ENCODE measurements around the gene SLC22A17. TPM values are rescaled to one million over a fixed set of nuclear protein-coding genes. Genes with fewer than 3 reads are reported as not detected.

The SLC22A17 gene
- polyA plus RNA-seq, 1 donor (not counting 4 experiments of a cell fraction or from before 2014, with no cell fraction given): 0.76 TPM

GRCh38 chr14:23398348-23398747, 45.7 kb upstream of the SLC22A17 start:
- Histone ChIP-seq H3K9ac (ENCODE audit: control insufficient read depth, extremely low read depth, insufficient read depth, low read length) (no peak overlapping the region), H3K9me3 (ENCODE audit: control insufficient read depth, low read depth, low read length) (no peaks in the 10 kb centered on the region), H3K9me1 (ENCODE audit: control insufficient read depth, extremely low read depth, insufficient read depth, low read length) (no peaks in the 10 kb centered on the region), H2AFZ (ENCODE audit: control insufficient read depth, low read length) (no peak overlapping the region), H3K4me2 (ENCODE audit: control insufficient read depth, extremely low read depth, insufficient read depth, low read depth, low read length) (no peak overlapping the region), H3K27ac (ENCODE audit: control insufficient read depth, insufficient read depth, low read length) (no peak overlapping the region), H3K79me2 (ENCODE audit: control insufficient read depth, insufficient read depth, low read length) (no peaks in the 10 kb centered on the region), H3K4me3 (ENCODE audit: control insufficient read depth in 2 of 3, extremely low read depth in 1 of 3, insufficient read depth in 2 of 3, low read depth in 1 of 3, low read length in 3 of 3) (no peak overlapping the region), H3K4me1 (ENCODE audit: control insufficient read depth, extremely low read depth, insufficient read depth, low read length) (no peaks in the 10 kb centered on the region), H4K20me1 (ENCODE audit: control insufficient read depth, extremely low read depth, insufficient read depth, low read length) (no peaks in the 10 kb centered on the region), H3K36me3 (ENCODE audit: control insufficient read depth in 2 of 2, extremely low read depth in 1 of 2, insufficient read depth in 2 of 2, low read length in 2 of 2) (no peaks in the 10 kb centered on the region), H3K27me3 (ENCODE audit: control insufficient read depth, extremely low read depth, insufficient read depth, low read length) (no peaks in the 10 kb centered on the region)
- dilution Hi-C loops (cut with MboI; ENCODE audit: extremely low pct_ligation_motif_present, low sequenced_read_pairs): no loop called here
- TF ChIP-seq CTCF (optimal IDR thresholded peaks at IDR 0.05 in 1 of 3, IDR thresholded peaks at IDR 0.05 in 1 of 3, conservative IDR thresholded peaks at IDR 0.05 in 1 of 3; ENCODE audit: extremely low read depth in 1 of 3, insufficient read depth in 2 of 3, low read length in 3 of 3) (no peak), EZH2 (IDR thresholded peaks at IDR 0.05; ENCODE audit: low read length) (no peak)
- FAIRE-seq (no peak), DNase-seq (ENCODE audit: low read depth, low spot score) (no peak)

DNA sequence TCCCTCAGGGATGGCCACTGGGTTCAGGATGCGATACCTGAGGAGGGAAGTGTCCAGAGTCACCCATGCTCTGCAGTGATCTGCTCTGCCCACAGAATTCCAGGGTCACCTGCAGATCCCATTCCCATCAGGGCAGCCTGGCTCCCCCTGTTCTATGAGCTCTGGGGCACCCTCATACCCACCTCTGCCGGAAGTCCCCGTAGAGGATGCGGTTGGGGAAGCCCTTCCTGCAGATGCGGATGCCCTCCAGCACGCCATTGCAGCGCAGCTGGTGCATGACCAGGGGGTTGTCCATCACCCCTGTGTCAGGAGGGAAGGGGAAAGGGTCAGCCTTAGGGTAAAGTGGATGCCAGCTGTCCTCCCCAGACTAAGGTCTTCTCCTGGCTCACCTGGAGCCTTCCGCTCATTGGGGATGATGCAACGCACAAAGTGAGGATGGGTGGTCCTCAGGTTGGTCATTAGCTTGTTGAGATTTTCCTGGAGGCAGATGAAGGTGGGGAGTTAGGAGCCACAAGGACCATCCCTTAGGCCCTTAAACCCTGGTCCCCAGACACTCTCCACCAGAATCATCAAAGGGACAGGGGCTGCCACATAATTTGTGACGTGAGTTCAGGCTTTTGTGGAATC, 44.2 kb upstream of the SLC22A17 start:
- Histone ChIP-seq H3K9me1 (ENCODE audit: control insufficient read depth, extremely low read depth, insufficient read depth, low read length) (no peaks in the 10 kb centered on the region), H3K4me3 (ENCODE audit: control insufficient read depth in 2 of 3, extremely low read depth in 1 of 3, insufficient read depth in 2 of 3, low read depth in 1 of 3, low read length in 3 of 3) (no peak overlapping the region), H3K4me1 (ENCODE audit: control insufficient read depth, extremely low read depth, insufficient read depth, low read length) (no peaks in the 10 kb centered on the region), H3K27me3 (ENCODE audit: control insufficient read depth, extremely low read depth, insufficient read depth, low read length) (peaks cover 6% of the 10 kb centered on the region), H2AFZ (ENCODE audit: control insufficient read depth, low read length) (no peak overlapping the region), H3K27ac (ENCODE audit: control insufficient read depth, insufficient read depth, low read length) (no peak overlapping the region), H3K79me2 (ENCODE audit: control insufficient read depth, insufficient read depth, low read length) (no peaks in the 10 kb centered on the region), H3K4me2 (ENCODE audit: control insufficient read depth, extremely low read depth, insufficient read depth, low read depth, low read length) (no peak overlapping the region), H3K9me3 (ENCODE audit: control insufficient read depth, low read depth, low read length) (no peaks in the 10 kb centered on the region), H3K9ac (ENCODE audit: control insufficient read depth, extremely low read depth, insufficient read depth, low read length) (no peak overlapping the region), H4K20me1 (ENCODE audit: control insufficient read depth, extremely low read depth, insufficient read depth, low read length) (no peaks in the 10 kb centered on the region), H3K36me3 (ENCODE audit: control insufficient read depth in 2 of 2, extremely low read depth in 1 of 2, insufficient read depth in 2 of 2, low read length in 2 of 2) (no peaks in the 10 kb centered on the region)
- DNase-seq (ENCODE audit: low read depth, low spot score): no peak
- TF ChIP-seq EZH2 (IDR thresholded peaks at IDR 0.05; ENCODE audit: low read length) (no peak), CTCF (optimal IDR thresholded peaks at IDR 0.05 in 1 of 3, IDR thresholded peaks at IDR 0.05 in 1 of 3, conservative IDR thresholded peaks at IDR 0.05 in 1 of 3; ENCODE audit: extremely low read depth in 1 of 3, insufficient read depth in 2 of 3, low read length in 3 of 3) (no peak)
- no peak for FAIRE-seq
- dilution Hi-C loops (cut with MboI; ENCODE audit: extremely low pct_ligation_motif_present, low sequenced_read_pairs): no loop called here
